Hepatocyte (in vitro differentiated cells): ENCODE data around the gene HOXD11. TPM values are rescaled to one million over a fixed set of nuclear protein-coding genes. Genes with fewer than 3 reads are reported as not detected.

Experiments used
- DNase-seq: peaks from one replicate; pipeline ENCODE4 v3.0.0-alpha.2; 2016; ENCODE audit warnings: low spot score
- H2AFZ ChIP-seq: fragments of 200-600 bp; sonication (generic); 2 replicates; pipeline ENCODE4 v1.6.0; 2016; ENCODE audit warnings: antibody characterized with exemption, mild to moderate bottlenecking
- H3K27ac ChIP-seq: fragments of 200-600 bp; sonication (generic); 2 replicates; pipeline ENCODE4 v1.5.1; 2016; ENCODE audit warnings: mild to moderate bottlenecking
- H3K27me3 ChIP-seq: fragments of 200-600 bp; sonication (generic); 2 replicates; pipeline ENCODE4 v1.6.1; 2016
- H3K36me3 ChIP-seq: fragments of 200-600 bp; sonication (generic); replicated peaks from 2 replicates; pipeline ENCODE4 v1.5.1; 2016; ENCODE audit warnings: low read depth; ENCODE audit not compliant: insufficient read depth
- H3K4me1 ChIP-seq: fragments of 200-600 bp; sonication (generic); 2 replicates; pipeline ENCODE4 v1.5.1; 2016; ENCODE audit warnings: mild to moderate bottlenecking, moderate library complexity; ENCODE audit not compliant: insufficient read depth
- H3K4me2 ChIP-seq: fragments of 200-600 bp; sonication (generic); 2 replicates; pipeline ENCODE4 v1.6.0; 2016
- H3K4me3 ChIP-seq: fragments of 200-600 bp; sonication (generic); 2 replicates; pipeline ENCODE4 v1.5.1; 2016; ENCODE audit warnings: mild to moderate bottlenecking
- H3K79me2 ChIP-seq: fragments of 200-600 bp; sonication (generic); 2 replicates; pipeline ENCODE4 v1.6.0; 2017; ENCODE audit warnings: mild to moderate bottlenecking
- H3K9me2 ChIP-seq: fragments of 200-600 bp; sonication (generic); replicated peaks from 2 replicates; pipeline ENCODE4 v1.6.0; 2017; ENCODE audit warnings: mild to moderate bottlenecking; ENCODE audit not compliant: insufficient read depth
- H3K9me3 ChIP-seq: fragments of 200-600 bp; sonication (generic); 2 replicates; pipeline ENCODE4 v1.5.1; 2016; ENCODE audit warnings: low read depth, mild to moderate bottlenecking
- H4K20me1 ChIP-seq: fragments of 200-600 bp; sonication (generic); 2 replicates; pipeline ENCODE4 v1.6.0; 2016; ENCODE audit warnings: mild to moderate bottlenecking; ENCODE audit not compliant: insufficient read depth, poor library complexity, severe bottlenecking
- EZH2 ChIP-seq: fragments of 200-600 bp; sonication (generic); IDR thresholded peaks from 2 replicates; pipeline ENCODE4 v1.6.1; 2016; ENCODE audit warnings: antibody characterized with exemption, mild to moderate bottlenecking, borderline replicate concordance
- EZH2phosphoT487 ChIP-seq: fragments of 200-600 bp; sonication (generic); IDR thresholded peaks from one replicate; pipeline ENCODE4 v1.6.1; 2018; ENCODE audit warnings: antibody characterized with exemption, mild to moderate bottlenecking, low read depth, moderate library complexity; ENCODE audit not compliant: unreplicated experiment, severe bottlenecking
- WGBS: methylation state at CpG from one replicate; pipeline ENCODE4 v1.1.6; 2016; ENCODE audit warnings: low lambda C conversion rate; ENCODE audit errors: missing lambda C conversion rate; 5-methylcytosine and 5-hydroxymethylcytosine counted together
- polyA plus RNA-seq: library from polyadenylated mRNA; unstranded; fragments of >200 nt; fragmentation: Nextera tagmentation; extraction: Ambion mirVana; gene quantifications from 2 replicates; pipeline ENCODE4 v1.2.1, GENCODE V29; 2016
- total RNA-seq: library from RNA; depleted of rRNA; stranded (reverse); fragments of >200 nt; gene quantifications from 2 replicates; pipeline ENCODE4 v1.2.3, GENCODE V29; 2014
- TF ChIP-seq, protein P1 (sequence below): fragments of 200-600 bp; sonication (generic); IDR thresholded peaks from 2 replicates; pipeline ENCODE4 v1.5.1; 2016; ENCODE audit warnings: antibody characterized with exemption, mild to moderate bottlenecking; ENCODE audit not compliant: poor library complexity

HOXD11 gene
- total and polyA plus RNA-seq, 2 experiments from 2014 or later = 6.3 to 9.9 TPM

DNA sequence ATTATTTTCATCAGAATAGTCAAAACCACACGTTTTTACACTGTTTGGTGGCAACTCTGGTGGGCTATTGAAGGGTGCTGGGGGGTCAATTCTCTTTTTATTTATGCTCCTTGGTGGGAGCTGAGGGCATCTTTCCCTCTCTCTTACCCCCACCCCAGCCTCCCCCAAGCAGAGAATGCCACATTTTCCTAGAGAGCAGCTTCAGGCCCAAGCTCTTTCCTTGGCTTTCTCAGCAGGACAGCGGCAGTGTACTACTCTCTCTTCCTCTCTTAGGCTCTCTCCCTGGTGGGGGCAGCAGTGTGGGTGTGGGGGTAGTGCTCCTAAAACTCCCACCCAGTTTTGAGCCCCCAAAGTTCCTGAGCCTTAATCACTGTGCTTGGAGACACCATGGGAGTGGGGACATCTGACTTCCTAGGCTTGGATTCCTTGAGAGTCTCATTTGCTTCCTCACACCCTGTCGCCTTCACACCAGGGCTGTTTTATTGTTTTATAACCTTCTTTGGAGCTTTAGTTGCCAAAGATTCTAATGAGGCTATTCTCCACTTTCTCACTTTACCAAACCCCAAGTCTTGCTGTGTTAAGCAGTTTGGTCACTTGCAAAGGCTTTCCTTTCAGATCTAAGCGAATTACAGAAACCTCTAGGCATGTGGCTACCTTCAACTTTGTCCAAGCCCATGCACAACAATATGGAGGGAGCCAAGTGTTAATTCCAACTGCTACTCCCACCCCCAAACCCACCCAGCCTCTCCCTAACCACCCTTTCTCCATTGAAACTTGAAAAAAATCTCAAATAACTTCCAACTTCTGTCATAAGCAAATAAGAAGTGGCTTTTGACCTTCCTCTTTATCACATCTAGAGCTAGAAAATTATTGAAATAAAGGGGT lies 38.2 kb downstream of the HOXD11 start:
- WGBS = 47% methylated on average over 4 of the region's 4 CpGs
- H3K27ac ChIP-seq = no peak overlapping the region

DNA sequence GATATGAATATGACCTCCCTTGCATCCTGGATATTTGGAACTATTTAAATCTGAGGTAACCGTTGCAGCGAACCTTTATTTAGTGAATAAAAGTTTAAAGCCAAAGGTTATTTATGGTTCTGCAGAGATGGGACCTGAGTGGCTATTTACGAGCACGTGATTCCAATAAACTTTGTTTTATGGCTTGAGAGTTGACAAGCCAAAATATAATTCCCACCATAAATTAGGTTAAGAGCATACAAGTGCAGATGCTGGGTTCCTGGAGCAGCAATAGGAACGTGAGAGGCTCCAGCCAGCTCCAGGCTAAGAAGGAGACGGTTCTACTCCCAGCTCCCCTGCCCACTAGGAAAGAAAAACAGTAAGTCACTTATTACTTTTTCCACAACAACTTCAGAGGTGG lies 39.0 kb downstream of the HOXD11 start:
- Histone ChIP-seq H3K4me1 (no peaks in the 10 kb centered on the region), H3K27me3 (peaks cover 98% of the 10 kb centered on the region), H3K27ac (no peak overlapping the region), H3K4me3 (no peak overlapping the region), H3K4me2 (no peak overlapping the region), H3K79me2 (no peaks in the 10 kb centered on the region), H3K9me2 (no peaks in the 10 kb centered on the region), H3K9me3 (no peaks in the 10 kb centered on the region), H4K20me1 (no peaks in the 10 kb centered on the region), H2AFZ (no peak overlapping the region), H3K36me3 (no peaks in the 10 kb centered on the region)
- 37% methylated on average over 6 of the region's 6 CpGs for WGBS
- no peak for TF ChIP-seq EZH2phosphoT487
- no peak for DNase-seq

More for the DNA sequence above, 38.2 kb downstream of the HOXD11 start:
- Histone ChIP-seq H3K4me3 (no peak overlapping the region), H2AFZ (no peak overlapping the region), H3K79me2 (no peaks in the 10 kb centered on the region), H3K36me3 (no peaks in the 10 kb centered on the region), H3K9me2 (no peaks in the 10 kb centered on the region), H3K4me1 (peaks cover 1% of the 10 kb centered on the region), H3K4me2 (no peak overlapping the region), H3K27me3 (peaks cover 95% of the 10 kb centered on the region), H4K20me1 (no peaks in the 10 kb centered on the region), H3K9me3 (no peaks in the 10 kb centered on the region)
- TF ChIP-seq EZH2phosphoT487 = no peak
- no peak for DNase-seq

GRCh38 chr2:176146645-176147044 lies 39.6 kb downstream of the HOXD11 start:
- TF ChIP-seq EZH2phosphoT487 = no peak
- TF ChIP-seq, protein P1, sequence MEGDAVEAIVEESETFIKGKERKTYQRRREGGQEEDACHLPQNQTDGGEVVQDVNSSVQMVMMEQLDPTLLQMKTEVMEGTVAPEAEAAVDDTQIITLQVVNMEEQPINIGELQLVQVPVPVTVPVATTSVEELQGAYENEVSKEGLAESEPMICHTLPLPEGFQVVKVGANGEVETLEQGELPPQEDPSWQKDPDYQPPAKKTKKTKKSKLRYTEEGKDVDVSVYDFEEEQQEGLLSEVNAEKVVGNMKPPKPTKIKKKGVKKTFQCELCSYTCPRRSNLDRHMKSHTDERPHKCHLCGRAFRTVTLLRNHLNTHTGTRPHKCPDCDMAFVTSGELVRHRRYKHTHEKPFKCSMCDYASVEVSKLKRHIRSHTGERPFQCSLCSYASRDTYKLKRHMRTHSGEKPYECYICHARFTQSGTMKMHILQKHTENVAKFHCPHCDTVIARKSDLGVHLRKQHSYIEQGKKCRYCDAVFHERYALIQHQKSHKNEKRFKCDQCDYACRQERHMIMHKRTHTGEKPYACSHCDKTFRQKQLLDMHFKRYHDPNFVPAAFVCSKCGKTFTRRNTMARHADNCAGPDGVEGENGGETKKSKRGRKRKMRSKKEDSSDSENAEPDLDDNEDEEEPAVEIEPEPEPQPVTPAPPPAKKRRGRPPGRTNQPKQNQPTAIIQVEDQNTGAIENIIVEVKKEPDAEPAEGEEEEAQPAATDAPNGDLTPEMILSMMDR = no peak
- TF ChIP-seq EZH2 = no peak
- H3K79me2 ChIP-seq = no peaks in the 10 kb centered on the region
- DNase-seq = no peak
- H2AFZ ChIP-seq = no peak overlapping the region
- no peaks in the 10 kb centered on the region for H3K9me3 ChIP-seq
- no peaks in the 10 kb centered on the region for H3K9me2 ChIP-seq
- no peak overlapping the region for H3K4me3 ChIP-seq
- H3K27ac ChIP-seq = no peak overlapping the region
- peaks cover 98% of the 10 kb centered on the region for H3K27me3 ChIP-seq
- no peaks in the 10 kb centered on the region for H3K36me3 ChIP-seq
- H3K4me1 ChIP-seq = no peaks in the 10 kb centered on the region
- no peak overlapping the region for H3K4me2 ChIP-seq
- H4K20me1 ChIP-seq = no peaks in the 10 kb centered on the region

GRCh38 chr2:176147210-176147799 lies 40.2 kb downstream of the HOXD11 start:
- no peaks in the 10 kb centered on the region for H3K36me3 ChIP-seq
- H3K4me2 ChIP-seq = no peak overlapping the region
- TF ChIP-seq EZH2phosphoT487 (no peak), EZH2 (no peak)
- TF ChIP-seq, protein P1 = no peak
- no peak overlapping the region for H3K4me3 ChIP-seq
- H2AFZ ChIP-seq = no peak overlapping the region
- no peak overlapping the region for H3K27ac ChIP-seq
- peaks cover 96% of the 10 kb centered on the region for H3K27me3 ChIP-seq
- 37% methylated on average over 32 of the region's 32 CpGs for WGBS
- no peaks in the 10 kb centered on the region for H3K4me1 ChIP-seq
- no peaks in the 10 kb centered on the region for H3K79me2 ChIP-seq
- no peaks in the 10 kb centered on the region for H4K20me1 ChIP-seq
- no peaks in the 10 kb centered on the region for H3K9me2 ChIP-seq
- no peak for DNase-seq
- no peaks in the 10 kb centered on the region for H3K9me3 ChIP-seq
